Stimulated activated memory B cell treated with anti-CD40 and anti-IgM and Interleukin-4, amounts not matched to agents 10 μg/mL and 1 μg/mL and 100 μg/mL, for 72 hours (primary cell): ENCODE results near the gene COLEC12.
"Not testable (repeated sequence)": the region's sequence is repeated elsewhere in the genome, so short reads cannot be mapped to it uniquely, and the experiment has no call there.

Experiments used
- ATAC-seq: fragments of 150-1000 bp; cut with Tn5 transposase; 2 replicates; pipeline ENCODE4 v1.10.0; 2021
- H3K27ac Mint-ChIP-seq: one replicate; pipeline ENCODE4 v1.8.0; 2022; ENCODE audit warnings: mild to moderate bottlenecking, mixed read lengths
- H3K27me3 Mint-ChIP-seq: one replicate; pipeline ENCODE4 v1.8.0; 2022; ENCODE audit warnings: mixed read lengths
- H3K36me3 Mint-ChIP-seq: one replicate; pipeline ENCODE4 v1.8.0; 2022; ENCODE audit warnings: mixed read lengths
- H3K4me1 Mint-ChIP-seq: one replicate; pipeline ENCODE4 v1.8.0; 2022; ENCODE audit warnings: mixed read lengths
- H3K4me3 Mint-ChIP-seq: one replicate; pipeline ENCODE4 v1.8.0; 2022; ENCODE audit warnings: mild to moderate bottlenecking, moderate library complexity, mixed read lengths
- H3K9me3 Mint-ChIP-seq: one replicate; pipeline ENCODE4 v1.8.0; 2022; ENCODE audit warnings: mixed read lengths

COLEC12 gene

DNA sequence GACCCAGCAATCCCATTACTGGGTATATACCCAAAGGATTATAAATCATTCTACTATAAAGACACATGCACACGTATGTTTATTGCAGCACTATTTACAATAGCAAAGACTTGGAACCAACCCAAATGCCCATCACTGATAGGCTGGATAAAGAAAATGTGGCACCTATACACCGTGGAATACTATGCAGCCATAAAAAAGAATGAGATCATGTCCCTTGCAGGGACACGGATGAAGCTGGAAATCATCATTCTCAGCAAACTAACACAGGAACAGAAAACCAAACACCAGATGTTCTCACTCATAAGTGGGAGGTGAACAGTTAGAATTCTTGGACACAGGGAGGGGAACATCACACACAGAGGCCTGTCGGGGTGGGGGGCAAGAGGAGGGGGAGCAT is 210.5 kb downstream of the COLEC12 start:
- peaks cover 21% of the 10 kb centered on the region for H3K27me3 Mint-ChIP-seq
- not testable (repeated sequence) for H3K36me3 Mint-ChIP-seq, H3K4me3 Mint-ChIP-seq

DNA sequence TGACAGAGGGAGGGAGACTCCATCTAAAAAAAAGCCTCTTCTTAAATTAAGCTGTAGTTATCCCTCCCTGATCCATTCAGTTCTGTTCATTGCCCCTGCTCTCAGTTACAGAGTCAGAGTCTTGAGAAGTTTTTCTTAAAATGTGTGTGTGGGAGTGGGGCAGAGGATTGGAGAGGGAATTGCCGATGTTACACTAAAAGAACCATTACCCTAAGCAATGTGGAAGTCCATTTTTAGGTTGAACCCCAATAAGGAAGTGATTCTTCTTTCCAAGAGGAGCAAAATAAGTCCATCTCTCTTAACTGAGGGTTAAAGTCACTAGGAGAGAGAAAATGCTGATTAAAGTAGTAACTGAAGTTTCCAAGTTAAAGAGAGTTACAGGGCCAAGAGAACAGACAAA is 211.5 kb downstream of the COLEC12 start:
- no peaks in the 10 kb centered on the region for H3K4me1 Mint-ChIP-seq
- no peaks in the 10 kb centered on the region for H3K36me3 Mint-ChIP-seq
- peaks cover 2% of the 10 kb centered on the region for H3K9me3 Mint-ChIP-seq
- ATAC-seq = no peak
- peaks cover 13% of the 10 kb centered on the region for H3K27me3 Mint-ChIP-seq
- H3K27ac Mint-ChIP-seq = no peak overlapping the region
- H3K4me3 Mint-ChIP-seq = no peak overlapping the region

More for the DNA sequence above, 210.5 kb downstream of the COLEC12 start:
- ATAC-seq, H3K27ac Mint-ChIP-seq, H3K9me3 Mint-ChIP-seq, H3K4me1 Mint-ChIP-seq: not testable (repeated sequence)

DNA sequence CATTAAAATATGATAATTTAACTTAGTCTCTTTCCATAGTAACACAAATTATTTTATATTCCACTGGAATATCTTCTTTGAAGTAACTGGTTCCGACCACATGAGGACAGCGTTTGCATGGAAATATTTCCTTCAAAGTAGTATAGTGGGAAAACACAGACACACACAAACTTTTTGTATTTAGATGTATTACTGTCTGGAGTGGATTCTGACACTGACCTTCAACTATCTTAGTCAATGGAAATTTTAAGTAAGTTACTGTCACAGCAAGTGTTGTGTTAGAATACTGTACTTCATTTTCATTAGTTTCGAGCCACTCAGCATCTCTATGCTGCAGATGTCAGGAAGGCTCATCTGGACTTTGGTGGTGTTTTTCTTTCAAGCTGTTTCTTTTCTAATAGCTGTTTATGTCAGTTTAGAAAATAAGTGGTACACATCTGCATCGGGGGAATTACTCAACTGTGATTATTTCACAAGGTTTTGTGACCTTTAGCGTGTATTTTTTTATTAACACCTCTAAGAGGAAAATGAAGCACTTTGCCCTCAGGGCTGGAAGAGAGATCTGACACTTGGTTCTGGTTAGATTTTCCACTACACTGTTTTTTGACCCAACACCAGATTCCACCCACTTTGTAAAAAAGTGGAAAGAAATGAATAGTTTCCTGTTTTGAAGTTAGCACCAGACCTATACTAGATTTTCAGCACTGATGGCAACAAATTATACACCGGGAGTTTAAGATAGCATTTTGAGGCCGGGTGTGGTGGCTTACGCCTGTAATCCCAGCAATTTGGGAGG is 213.8 kb downstream of the COLEC12 start:
- Mint-ChIP-seq H3K4me1 (no peaks in the 10 kb centered on the region), H3K27me3 (peaks cover 6% of the 10 kb centered on the region), H3K36me3 (no peaks in the 10 kb centered on the region), H3K4me3 (no peak overlapping the region), H3K9me3 (no peaks in the 10 kb centered on the region), H3K27ac (no peak overlapping the region)
- no peak for ATAC-seq

DNA sequence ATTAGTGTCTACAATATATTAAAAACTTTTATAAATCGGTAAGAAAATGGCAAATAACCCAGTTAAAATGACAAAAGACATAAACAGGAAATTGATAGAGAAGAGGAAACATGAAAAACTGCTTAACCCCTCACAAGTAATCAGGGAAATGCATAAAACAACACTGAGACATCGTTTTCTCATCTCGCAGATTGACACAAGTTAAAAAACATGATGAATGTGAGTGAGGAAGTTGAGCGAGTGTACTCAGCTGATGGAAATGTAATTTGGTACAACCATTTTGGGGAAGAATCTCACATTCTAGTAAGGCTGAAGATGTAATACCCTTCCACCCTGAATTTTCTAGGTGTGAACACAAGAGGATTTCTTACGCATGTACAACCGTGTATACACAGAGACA is 214.7 kb downstream of the COLEC12 start:
- Mint-ChIP-seq H3K4me1 (no peaks in the 10 kb centered on the region), H3K27ac (no peak overlapping the region), H3K4me3 (no peak overlapping the region), H3K27me3 (peaks cover 12% of the 10 kb centered on the region), H3K9me3 (no peaks in the 10 kb centered on the region), H3K36me3 (no peaks in the 10 kb centered on the region)
- no peak for ATAC-seq

DNA sequence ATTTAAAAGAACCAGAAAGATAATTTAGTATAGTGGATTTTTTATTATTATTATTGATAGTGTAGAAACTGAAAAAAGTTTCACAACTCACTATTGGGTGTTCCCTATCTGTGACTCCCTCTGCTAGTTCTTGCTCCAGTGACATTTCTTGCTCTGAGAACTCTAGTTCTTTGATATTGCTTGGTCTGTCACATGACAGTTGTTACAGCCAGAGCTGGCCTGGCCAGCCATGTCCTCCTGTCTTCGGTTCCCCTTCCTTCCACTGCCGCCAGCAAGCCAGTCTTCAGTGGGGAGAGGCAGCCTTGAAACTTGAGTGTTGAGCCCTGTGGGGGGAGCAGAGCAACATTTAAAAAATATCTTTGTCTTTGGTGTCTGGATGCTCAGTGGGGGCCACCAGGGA is 225.0 kb downstream of the COLEC12 start:
- Mint-ChIP-seq H3K4me3 (no peak overlapping the region), H3K9me3 (no peaks in the 10 kb centered on the region), H3K27ac (no peak overlapping the region), H3K4me1 (no peaks in the 10 kb centered on the region), H3K27me3 (peaks cover 10% of the 10 kb centered on the region), H3K36me3 (no peaks in the 10 kb centered on the region)
- ATAC-seq = no peak

DNA sequence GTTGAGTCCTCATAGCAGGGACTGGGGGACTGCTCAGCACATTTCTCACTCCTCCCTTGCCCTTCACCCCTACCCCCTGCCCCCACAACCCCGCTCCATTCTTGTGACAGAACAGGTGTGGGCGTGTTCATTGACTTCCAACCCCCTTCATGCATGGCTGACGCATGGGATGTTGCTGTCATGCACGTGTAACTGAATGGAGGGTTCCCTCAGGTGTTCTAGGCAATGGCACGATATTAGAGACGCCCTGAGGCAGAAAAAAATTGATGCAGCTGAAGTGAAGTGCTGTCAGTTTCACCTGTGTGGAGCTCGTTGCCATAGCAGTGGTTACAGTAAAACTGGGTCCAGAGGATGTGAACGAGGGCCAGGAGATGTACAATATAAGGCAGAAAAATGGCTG is 226.2 kb downstream of the COLEC12 start:
- Mint-ChIP-seq H3K27ac (no peak overlapping the region), H3K36me3 (no peaks in the 10 kb centered on the region), H3K27me3 (peaks cover 10% of the 10 kb centered on the region), H3K4me1 (peaks cover 6% of the 10 kb centered on the region), H3K4me3 (no peak overlapping the region), H3K9me3 (no peaks in the 10 kb centered on the region)
- no peak for ATAC-seq

DNA sequence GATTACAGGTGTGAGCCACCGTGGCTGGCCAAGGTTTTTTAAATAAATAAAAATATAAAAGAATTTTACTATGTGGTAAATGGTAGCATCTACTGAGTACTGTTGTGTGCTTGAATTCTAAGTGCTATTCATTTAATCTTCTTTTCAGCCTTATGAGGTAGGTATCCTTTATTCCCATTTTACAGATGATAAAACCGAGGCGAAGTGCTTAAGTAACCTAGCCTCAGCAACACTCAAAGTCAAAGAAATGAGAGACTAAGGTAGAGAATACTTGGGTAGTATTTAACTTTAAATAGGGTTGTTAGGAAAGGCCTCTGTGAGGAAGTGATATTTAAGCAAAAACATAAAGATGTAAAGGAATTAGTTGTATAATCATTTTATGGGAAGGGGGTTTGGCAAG is 227.0 kb downstream of the COLEC12 start:
- ATAC-seq = no peak
- H3K4me3 Mint-ChIP-seq = no peak overlapping the region
- no peaks in the 10 kb centered on the region for H3K36me3 Mint-ChIP-seq
- no peaks in the 10 kb centered on the region for H3K9me3 Mint-ChIP-seq
- H3K27ac Mint-ChIP-seq = no peak overlapping the region
- peaks cover 13% of the 10 kb centered on the region for H3K4me1 Mint-ChIP-seq
- H3K27me3 Mint-ChIP-seq = peaks cover 10% of the 10 kb centered on the region

DNA sequence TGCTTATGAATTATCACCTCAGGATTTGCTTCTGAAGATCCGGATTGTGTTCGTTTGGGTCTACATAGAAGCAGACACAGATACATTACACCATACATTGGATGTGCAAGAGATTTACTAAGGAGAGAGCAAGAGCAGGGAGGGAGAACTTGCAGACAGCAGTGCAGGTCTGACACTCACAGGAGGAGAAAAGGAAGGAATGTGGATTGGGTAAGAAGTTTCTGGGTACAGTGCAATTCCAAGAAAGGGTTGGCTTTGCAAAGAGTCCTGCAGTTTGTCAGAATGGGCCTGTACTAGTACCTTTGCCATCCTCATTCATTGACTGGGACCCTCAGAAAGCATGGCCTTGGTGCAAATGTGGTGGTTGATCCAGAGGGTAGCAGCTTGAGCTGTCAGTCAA is 227.9 kb downstream of the COLEC12 start:
- Mint-ChIP-seq H3K27me3 (peaks cover 6% of the 10 kb centered on the region), H3K4me1 (peaks cover 19% of the 10 kb centered on the region)

DNA sequence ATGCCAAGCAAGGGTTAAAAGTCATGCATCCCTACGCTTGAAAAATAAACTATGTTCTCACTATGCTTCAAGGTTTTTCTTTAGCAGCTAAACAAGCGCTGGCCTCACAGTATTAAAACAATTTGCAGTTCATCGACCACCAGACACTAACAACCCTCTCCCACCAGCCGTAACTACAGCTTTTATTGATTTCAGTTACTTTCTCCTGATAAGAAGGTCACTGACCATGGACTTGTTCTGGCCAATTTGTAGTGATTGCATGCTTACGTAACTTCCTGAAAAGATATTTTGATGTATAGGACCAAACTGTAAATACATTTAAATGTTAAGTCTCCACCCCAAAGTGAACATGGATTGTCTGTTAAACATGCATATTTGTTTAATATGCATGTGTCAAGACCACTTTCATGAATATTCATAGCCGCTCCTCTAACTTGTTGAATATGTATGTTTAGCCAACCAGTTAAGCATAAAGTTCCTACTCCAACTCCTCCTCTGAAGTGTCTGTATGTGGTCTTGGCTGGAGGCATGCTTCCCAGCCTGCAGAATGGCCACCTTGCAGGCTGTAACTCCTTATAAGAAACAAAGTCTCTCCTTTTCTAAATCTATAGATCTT is 230.9 kb downstream of the COLEC12 start:
- Mint-ChIP-seq H3K27ac (no peak overlapping the region), H3K4me3 (peak overlapping the region; percentile 26), H3K9me3 (no peaks in the 10 kb centered on the region), H3K36me3 (peaks cover 8% of the 10 kb centered on the region), H3K27me3 (no peaks in the 10 kb centered on the region), H3K4me1 (peaks cover 40% of the 10 kb centered on the region)
- ATAC-seq = no peak

More for the DNA sequence above, 227.9 kb downstream of the COLEC12 start:
- Mint-ChIP-seq H3K9me3 (no peaks in the 10 kb centered on the region), H3K4me3 (no peak overlapping the region), H3K36me3 (no peaks in the 10 kb centered on the region), H3K27ac (no peak overlapping the region)
- ATAC-seq = no peak

DNA sequence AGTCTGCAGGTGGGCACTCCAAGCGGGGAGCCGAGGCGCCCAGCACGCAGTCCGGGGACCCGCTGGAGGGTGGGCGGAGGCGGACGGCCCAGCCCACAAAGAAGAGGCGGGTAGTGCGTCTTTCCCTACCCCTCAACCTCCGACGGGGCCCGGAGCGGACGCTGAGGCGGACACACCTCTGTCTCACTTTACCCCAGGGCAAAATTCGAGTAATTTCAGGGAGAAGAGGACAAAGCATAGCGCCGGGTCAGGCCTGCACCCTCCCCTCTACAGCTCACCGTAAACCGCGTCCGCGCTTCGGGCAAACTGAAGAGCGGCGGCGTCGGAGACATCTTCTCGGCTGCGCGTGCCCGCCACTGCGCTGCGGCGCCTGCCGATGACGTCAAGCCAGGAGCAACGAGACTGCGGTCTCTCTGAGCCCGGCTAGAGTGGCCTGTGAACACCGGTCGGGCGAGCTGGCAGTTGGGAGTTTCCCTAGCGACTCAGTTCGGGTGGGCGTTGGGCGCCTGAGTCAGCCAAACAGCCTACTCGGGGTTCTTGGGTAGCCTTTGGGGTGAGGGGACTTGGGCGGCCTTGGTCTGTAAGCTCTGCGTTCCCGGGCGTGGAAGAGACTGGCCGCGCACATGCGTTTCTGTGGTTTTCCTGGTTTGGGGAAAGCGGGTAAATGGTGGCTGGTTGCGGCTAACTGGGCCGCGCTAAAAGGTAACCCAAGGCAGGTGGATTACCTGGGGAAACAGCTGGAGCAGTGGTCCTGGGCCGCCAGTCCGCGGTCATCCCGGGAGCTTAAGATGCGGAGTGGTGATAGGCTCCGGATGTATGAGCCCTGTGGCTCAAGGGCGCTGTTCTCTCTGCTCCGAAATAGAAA is 232.6 kb downstream of the COLEC12 start, which contains the start of gene THOC1:
Gene THOC1, minus strand, starts transcription at position 360 of the 865 bp plus-strand sequence. Its CDS starts 28 bp downstream, at position 332.
- Mint-ChIP-seq H3K27ac (peak within 1 kb of the TSS; percentile 100), H3K4me1 (peaks cover 45% of the 10 kb centered on the region), H3K36me3 (peaks cover 24% of the 10 kb centered on the region), H3K27me3 (no peaks in the 10 kb centered on the region), H3K9me3 (no peaks in the 10 kb centered on the region), H3K4me3 (peak within 1 kb of the TSS; percentile 99)
- ATAC-seq = peak; percentile 98

DNA sequence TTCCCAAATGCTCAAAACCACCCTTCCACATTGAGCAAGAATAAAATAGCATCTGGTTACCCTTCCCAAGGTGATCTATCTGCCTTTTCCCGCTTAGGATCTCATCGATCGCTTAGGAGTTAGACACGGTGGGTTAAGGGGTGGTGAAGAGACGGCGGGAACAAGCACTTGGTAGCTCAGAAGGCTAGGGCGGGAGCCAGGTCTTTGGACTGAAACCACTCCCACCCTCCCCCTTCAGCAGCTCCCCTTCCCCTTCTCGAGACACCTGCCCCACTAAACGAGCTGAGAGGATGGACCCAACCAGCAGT is 233.2 kb downstream of the COLEC12 start:
- H3K27ac Mint-ChIP-seq = peak overlapping the region; percentile 100
- H3K27me3 Mint-ChIP-seq = no peaks in the 10 kb centered on the region

More for the DNA sequence above, 233.2 kb downstream of the COLEC12 start:
- ATAC-seq = no peak
- Mint-ChIP-seq H3K36me3 (peaks cover 24% of the 10 kb centered on the region), H3K4me1 (peaks cover 45% of the 10 kb centered on the region), H3K4me3 (peak overlapping the region; percentile 99), H3K9me3 (no peaks in the 10 kb centered on the region)
